Cardiac muscle cell (in vitro differentiated cells and primary cell): Measurements from ENCODE around the gene KIRREL3. TPM values are rescaled to one million over a fixed set of nuclear protein-coding genes. Genes with fewer than 3 reads are reported as not detected.

ENCODE experiments used
- DNase-seq, 2 donors: peaks; one replicate each; pipeline versions ENCODE4 v3.0.0 to v3.0.0-alpha.2; 2010 to 2017; ENCODE audit warnings: low read depth in 1 of 2, low spot score in 1 of 2
- H3K27ac ChIP-seq: fragments of 200-600 bp; sonication (generic); 2 replicates; pipeline ENCODE4 v1.5.1; 2016
- H3K27me3 ChIP-seq: fragments of 200-600 bp; sonication (generic); 2 replicates; pipeline ENCODE4 v1.6.0; 2016; ENCODE audit warnings: control low read depth
- H3K36me3 ChIP-seq: fragments of 200-600 bp; sonication (generic); 2 replicates; pipeline ENCODE4 v1.5.1; 2016; ENCODE audit warnings: control low read depth
- H3K4me1 ChIP-seq: fragments of 200-600 bp; sonication (generic); 2 replicates; pipeline ENCODE4 v1.8.1; 2017; ENCODE audit warnings: low read depth, mild to moderate bottlenecking, mixed run types
- H3K4me3 ChIP-seq: fragments of 200-600 bp; sonication (generic); 2 replicates; pipeline ENCODE4 v1.5.1; 2016; ENCODE audit warnings: mild to moderate bottlenecking
- H3K9me3 ChIP-seq: fragments of 200-600 bp; sonication (generic); 2 replicates; pipeline ENCODE4 v1.5.1; 2017; ENCODE audit warnings: low read depth, mild to moderate bottlenecking, control low read depth
- polyA plus RNA-seq: library from polyadenylated mRNA; unstranded; fragments of >200 nt; fragmentation: Nextera tagmentation; extraction: Ambion mirVana; gene quantifications from 2 replicates; pipeline ENCODE4 v1.2.1, GENCODE V29; 2016
- total RNA-seq: library from RNA; depleted of rRNA; stranded (reverse); fragments of >200 nt; gene quantifications from 2 replicates; pipeline ENCODE4 v1.2.3, GENCODE V29; 2016
- TF ChIP-seq, protein P1 (sequence below): IDR thresholded peaks from 2 replicates; pipeline ENCODE4 v1.5.1; 2012; ENCODE audit warnings: low read depth, mild to moderate bottlenecking, low read length

KIRREL3 gene
- total and polyA plus RNA-seq, 2 experiments from 2014 or later, result 0.12 to 0.89 TPM

DNA sequence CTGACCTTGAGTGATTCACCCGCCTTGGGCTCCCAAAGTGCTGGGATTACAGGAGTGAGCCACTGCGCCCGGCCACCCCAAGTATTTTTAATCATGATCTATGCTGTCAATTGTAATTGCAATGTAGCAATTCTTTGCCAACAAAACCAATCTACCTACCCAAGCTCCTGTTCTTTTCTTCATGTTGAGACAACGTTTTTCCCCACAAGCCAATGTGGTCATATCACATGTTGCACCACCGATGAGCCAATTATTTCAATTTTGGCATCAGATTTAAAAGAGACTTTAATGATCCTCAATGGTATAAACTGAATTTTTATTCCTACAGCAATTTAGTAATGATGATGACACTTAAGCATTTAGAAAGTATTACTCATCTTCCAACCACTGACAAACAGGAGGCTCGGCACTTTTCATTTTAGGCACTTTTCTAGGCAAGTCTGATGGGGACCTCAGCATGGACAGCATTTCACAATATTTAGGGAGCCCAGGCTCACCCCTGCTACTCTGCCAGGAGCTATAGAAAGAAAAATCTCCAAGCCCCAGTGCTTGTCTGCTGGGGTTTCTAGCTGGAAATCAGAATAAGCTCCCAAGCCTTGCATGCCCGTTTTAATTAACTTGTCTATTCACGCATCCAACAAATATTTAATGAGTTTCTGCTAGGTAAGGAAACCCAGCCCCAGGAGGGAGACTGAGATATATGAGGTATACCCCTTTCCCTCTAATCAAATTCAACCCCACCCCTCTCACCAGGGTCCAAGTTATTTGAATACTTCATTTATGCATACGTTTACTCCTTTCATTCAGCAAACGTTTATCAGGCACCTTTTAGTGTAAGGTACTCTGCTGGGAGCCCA, 353.6 kb downstream of the KIRREL3 start:
- Histone ChIP-seq H3K4me1 (no peaks in the 10 kb centered on the region), H3K27ac (no peak overlapping the region), H3K9me3 (no peaks in the 10 kb centered on the region), H3K36me3 (no peaks in the 10 kb centered on the region), H3K27me3 (no peaks in the 10 kb centered on the region), H3K4me3 (no peak overlapping the region)
- peak in 1 of 2 donors; percentile 11 for DNase-seq
- TF ChIP-seq, protein P1, sequence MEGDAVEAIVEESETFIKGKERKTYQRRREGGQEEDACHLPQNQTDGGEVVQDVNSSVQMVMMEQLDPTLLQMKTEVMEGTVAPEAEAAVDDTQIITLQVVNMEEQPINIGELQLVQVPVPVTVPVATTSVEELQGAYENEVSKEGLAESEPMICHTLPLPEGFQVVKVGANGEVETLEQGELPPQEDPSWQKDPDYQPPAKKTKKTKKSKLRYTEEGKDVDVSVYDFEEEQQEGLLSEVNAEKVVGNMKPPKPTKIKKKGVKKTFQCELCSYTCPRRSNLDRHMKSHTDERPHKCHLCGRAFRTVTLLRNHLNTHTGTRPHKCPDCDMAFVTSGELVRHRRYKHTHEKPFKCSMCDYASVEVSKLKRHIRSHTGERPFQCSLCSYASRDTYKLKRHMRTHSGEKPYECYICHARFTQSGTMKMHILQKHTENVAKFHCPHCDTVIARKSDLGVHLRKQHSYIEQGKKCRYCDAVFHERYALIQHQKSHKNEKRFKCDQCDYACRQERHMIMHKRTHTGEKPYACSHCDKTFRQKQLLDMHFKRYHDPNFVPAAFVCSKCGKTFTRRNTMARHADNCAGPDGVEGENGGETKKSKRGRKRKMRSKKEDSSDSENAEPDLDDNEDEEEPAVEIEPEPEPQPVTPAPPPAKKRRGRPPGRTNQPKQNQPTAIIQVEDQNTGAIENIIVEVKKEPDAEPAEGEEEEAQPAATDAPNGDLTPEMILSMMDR, result no peak

DNA sequence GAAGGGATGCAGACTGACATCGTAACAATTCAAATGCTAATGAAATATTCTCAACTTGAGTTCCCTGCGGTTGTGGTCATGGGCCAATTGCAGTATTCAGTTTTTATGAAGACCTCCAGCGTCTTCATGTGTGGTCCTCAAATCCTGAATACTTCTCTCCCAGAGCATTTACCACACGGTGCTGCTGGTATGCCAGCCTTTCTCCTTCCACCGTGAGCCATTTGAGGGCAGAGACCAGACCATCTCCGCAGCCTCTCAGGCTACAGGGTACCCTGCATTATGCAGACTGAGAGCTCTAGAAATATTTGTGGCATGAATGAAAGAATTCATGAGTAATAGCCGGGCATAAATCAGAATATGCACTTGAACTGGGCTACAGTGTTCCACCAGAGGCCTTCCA, 355.4 kb downstream of the KIRREL3 start:
- peaks cover 3% of the 10 kb centered on the region for H3K4me1 ChIP-seq
- DNase-seq, result no peak
- no peak overlapping the region for H3K27ac ChIP-seq
- no peaks in the 10 kb centered on the region for H3K27me3 ChIP-seq
- no peaks in the 10 kb centered on the region for H3K36me3 ChIP-seq
- TF ChIP-seq, protein P1, result no peak
- H3K4me3 ChIP-seq, result no peak overlapping the region
- no peaks in the 10 kb centered on the region for H3K9me3 ChIP-seq

DNA sequence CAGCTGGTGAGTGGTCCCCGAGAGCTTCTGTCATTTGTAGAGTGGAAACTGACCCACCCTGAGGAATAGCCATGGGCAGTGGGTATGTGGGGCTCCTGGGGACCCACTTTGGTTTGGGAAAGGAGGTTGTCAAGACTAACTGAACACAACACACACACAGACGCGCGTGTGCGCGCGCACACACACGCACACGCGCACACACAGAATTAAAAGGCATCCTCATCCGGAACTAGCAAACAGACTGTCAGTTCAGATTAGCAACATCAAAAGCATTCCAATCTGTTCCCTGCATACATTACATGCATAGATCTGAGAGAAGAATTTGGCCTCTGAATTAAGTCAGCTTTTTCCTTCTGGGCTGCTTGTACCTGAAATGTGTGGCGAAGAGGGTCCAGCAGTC, 360.4 kb downstream of the KIRREL3 start:
- no peak overlapping the region for H3K27ac ChIP-seq
- H3K9me3 ChIP-seq, result no peaks in the 10 kb centered on the region
- DNase-seq, result peak in 1 of 2 donors; percentile 3
- TF ChIP-seq, protein P1, result no peak
- H3K27me3 ChIP-seq, result no peaks in the 10 kb centered on the region
- H3K4me3 ChIP-seq, result no peak overlapping the region
- no peaks in the 10 kb centered on the region for H3K36me3 ChIP-seq
- peaks cover 20% of the 10 kb centered on the region for H3K4me1 ChIP-seq

DNA sequence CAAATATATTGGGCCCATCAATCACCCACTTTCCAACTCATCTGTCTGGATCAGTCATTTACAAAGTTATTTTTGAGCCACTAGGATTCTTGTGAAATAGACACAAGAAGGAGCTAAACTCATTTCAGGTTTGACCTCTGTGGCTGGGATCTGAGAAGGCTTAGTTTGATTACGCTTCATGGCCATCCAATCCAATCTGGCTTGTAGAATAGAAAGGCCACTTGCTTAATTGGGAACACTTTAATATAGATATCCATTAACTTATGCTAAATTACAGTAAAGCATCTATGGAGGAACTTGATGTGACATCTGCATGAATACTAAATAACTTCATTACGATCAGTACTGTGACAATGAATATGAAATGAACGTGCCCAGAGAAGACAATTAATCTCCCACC, 360.9 kb downstream of the KIRREL3 start:
- Histone ChIP-seq H3K4me3 (no peak overlapping the region), H3K36me3 (no peaks in the 10 kb centered on the region), H3K4me1 (peaks cover 20% of the 10 kb centered on the region), H3K27ac (no peak overlapping the region), H3K27me3 (peaks cover under 1% of the 10 kb centered on the region), H3K9me3 (no peaks in the 10 kb centered on the region)
- no peak for DNase-seq
- TF ChIP-seq, protein P1, result no peak

DNA sequence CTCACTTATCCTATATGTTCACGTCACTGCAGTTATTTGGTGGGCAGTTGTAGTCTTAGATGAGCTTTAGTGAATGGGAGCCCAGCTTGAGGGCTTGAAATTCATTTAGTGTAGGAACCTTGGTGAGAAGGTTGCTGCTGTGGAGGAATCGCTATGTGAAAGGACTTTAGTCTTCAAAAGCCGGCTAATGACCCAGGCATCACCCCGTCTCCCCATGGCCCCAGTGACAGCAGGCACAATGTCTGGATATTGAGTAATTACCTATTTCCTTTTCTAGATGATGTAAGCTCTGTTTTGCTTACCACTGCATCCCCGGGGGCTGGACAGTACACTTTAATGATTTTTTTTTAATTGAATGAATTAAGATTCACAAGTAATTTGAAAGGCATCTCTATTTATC, 361.9 kb downstream of the KIRREL3 start:
- Histone ChIP-seq H3K4me3 (no peak overlapping the region), H3K9me3 (no peaks in the 10 kb centered on the region), H3K4me1 (peaks cover 20% of the 10 kb centered on the region), H3K27ac (no peak overlapping the region), H3K27me3 (peaks cover 9% of the 10 kb centered on the region), H3K36me3 (no peaks in the 10 kb centered on the region)
- TF ChIP-seq, protein P1, result no peak
- no peak for DNase-seq
